ENCODE results near the gene IL20.

The IL20 gene

GRCh38 chr1:206828061-206828460, 37.4 kb upstream of the IL20 start:
- TF ChIP-seq, protein P1, sequence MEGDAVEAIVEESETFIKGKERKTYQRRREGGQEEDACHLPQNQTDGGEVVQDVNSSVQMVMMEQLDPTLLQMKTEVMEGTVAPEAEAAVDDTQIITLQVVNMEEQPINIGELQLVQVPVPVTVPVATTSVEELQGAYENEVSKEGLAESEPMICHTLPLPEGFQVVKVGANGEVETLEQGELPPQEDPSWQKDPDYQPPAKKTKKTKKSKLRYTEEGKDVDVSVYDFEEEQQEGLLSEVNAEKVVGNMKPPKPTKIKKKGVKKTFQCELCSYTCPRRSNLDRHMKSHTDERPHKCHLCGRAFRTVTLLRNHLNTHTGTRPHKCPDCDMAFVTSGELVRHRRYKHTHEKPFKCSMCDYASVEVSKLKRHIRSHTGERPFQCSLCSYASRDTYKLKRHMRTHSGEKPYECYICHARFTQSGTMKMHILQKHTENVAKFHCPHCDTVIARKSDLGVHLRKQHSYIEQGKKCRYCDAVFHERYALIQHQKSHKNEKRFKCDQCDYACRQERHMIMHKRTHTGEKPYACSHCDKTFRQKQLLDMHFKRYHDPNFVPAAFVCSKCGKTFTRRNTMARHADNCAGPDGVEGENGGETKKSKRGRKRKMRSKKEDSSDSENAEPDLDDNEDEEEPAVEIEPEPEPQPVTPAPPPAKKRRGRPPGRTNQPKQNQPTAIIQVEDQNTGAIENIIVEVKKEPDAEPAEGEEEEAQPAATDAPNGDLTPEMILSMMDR (conservative IDR thresholded peaks at IDR 0.05; ENCODE audit: low read depth), result no peak
- ChIA-PET CTCF (interaction anchor here (1.2 kb wide), 1 partner anchor 19 kb away, joined by 4 read pairs; no protein-coding TSS in a partner anchor), POLR2A (ENCODE audit: low non-redundant PET) (no interaction called here)
- no peak overlapping the region for H3K27ac ChIP-seq
- DNase-seq (ENCODE audit: low spot score), result no peak

GRCh38 chr1:206828765-206829164, 36.7 kb upstream of the IL20 start:
- DNase-seq (ENCODE audit: low spot score), result no peak
- H3K27ac ChIP-seq, result no peak overlapping the region
- TF ChIP-seq, protein P1 (conservative IDR thresholded peaks at IDR 0.05; ENCODE audit: low read depth), result no peak
- CTCF ChIA-PET, result interaction anchor here (0.6 to 1.2 kb wide), 4 partner anchors 10 to 94 kb away, joined by 3 to 4 read pairs (median 4); no protein-coding TSS in a partner anchor
- POLR2A ChIA-PET (ENCODE audit: low non-redundant PET), result interaction anchor here (0.6 kb wide), 1 partner anchor 973 kb away, joined by 5 read pairs; no protein-coding TSS in a partner anchor

DNA sequence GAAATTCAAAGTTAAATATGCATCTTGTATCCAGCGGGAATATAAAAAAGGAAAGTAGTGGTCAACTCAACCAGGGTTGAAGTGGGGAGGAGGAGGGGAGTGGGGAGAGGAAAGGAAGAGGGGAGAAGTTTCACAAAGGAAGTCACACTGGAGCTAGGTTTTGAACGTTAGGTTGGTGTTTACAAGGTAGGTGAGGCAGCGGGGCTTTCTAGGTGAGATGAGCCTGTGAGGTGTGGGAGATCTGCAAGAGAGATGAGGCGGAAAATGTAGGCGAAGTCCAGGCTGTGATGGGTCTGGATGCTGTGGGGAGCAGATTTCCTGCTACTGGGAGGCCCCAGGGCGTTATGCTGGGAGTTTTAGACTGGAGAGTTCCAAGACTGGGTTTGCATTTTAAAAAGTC, 36.1 kb upstream of the IL20 start:
- H3K27ac ChIP-seq, result no peak overlapping the region
- ChIA-PET POLR2A (ENCODE audit: low non-redundant PET) (no interaction called here), CTCF (interaction anchor here (0.6 to 0.8 kb wide), 3 partner anchors 9 to 94 kb away, joined by 3 to 4 read pairs (median 3); no protein-coding TSS in a partner anchor)
- TF ChIP-seq, protein P1 (conservative IDR thresholded peaks at IDR 0.05; ENCODE audit: low read depth), result no peak
- no peak for DNase-seq (ENCODE audit: low spot score)

GRCh38 chr1:206829875-206830274, 35.5 kb upstream of the IL20 start:
- TF ChIP-seq, protein P1 (conservative IDR thresholded peaks at IDR 0.05; ENCODE audit: low read depth), result no peak
- POLR2A ChIA-PET (ENCODE audit: low non-redundant PET), result no interaction called here
- no peak overlapping the region for H3K27ac ChIP-seq
- CTCF ChIA-PET, result no interaction called here
- DNase-seq (ENCODE audit: low spot score), result no peak

DNA sequence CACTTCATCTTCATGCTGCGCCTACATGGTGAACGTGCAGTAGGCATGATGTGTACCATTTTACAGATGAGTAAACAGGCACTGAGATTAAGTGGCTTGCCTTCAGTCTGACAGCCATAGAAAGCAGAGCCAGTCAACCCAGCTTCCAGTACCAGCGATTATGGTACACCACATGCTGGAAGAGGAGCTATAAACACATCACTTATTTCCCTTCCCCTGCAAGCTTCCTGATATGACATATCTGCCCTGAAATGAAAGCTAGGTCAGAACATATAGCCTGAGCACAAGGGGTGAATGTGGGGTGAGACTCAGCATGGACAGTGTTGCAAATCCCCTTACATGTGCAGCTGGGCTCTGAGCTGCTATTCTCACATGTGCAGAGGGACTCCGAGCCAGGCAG, 33.8 kb upstream of the IL20 start:
- ChIA-PET POLR2A (ENCODE audit: low non-redundant PET) (no interaction called here), CTCF (interaction anchor here (0.7 to 1.1 kb wide), 4 partner anchors 14 to 78 kb away, joined by 3 to 4 read pairs (median 4); partner anchors contain the start of gene IL20)
- no peak for DNase-seq (ENCODE audit: low spot score)
- no peak overlapping the region for H3K27ac ChIP-seq
- TF ChIP-seq, protein P1 (conservative IDR thresholded peaks at IDR 0.05; ENCODE audit: low read depth), result no peak

DNA sequence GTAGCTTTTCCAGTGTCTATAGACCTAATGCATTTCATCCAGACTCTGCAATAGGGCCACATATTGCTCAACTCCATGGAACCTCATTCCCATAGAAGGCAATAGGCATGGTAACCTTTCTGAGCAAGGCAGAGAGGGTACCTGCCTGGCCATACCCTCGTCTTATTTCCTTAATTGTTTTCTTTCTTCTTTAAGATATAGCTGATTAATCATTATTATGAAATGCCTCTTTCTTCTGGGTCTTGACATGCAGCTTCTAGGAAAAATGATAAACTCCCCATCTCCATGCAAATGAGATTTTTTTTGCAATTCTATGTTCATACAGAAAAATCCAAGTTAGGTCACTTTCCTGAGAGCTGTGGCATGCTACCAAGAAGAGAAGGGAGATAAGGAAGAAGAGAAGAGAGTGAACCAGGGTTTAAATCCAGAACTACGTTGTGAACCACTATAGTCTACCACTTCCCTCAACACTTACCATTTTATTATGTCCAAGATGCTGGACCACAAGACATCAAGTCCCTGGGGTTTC, 33.0 kb upstream of the IL20 start:
- ChIA-PET POLR2A (ENCODE audit: low non-redundant PET) (no interaction called here), CTCF (interaction anchor here (0.7 to 1.1 kb wide), 4 partner anchors 23 to 69 kb away, joined by 3 to 4 read pairs (median 3); partner anchors contain the start of gene IL20)
- H3K27ac ChIP-seq, result no peak overlapping the region
- TF ChIP-seq, protein P1 (conservative IDR thresholded peaks at IDR 0.05; ENCODE audit: low read depth), result no peak
- no peak for DNase-seq (ENCODE audit: low spot score)

All from RWPE1 (cell line).